GM12875 (cell line): ENCODE data around the gene APBB2.
"Not testable (repeated sequence)": the region's sequence is repeated elsewhere in the genome, so short reads cannot be mapped to it uniquely, and the experiment has no call there.

Experiments used
- H3K4me3 ChIP-seq: one replicate; pipeline ENCODE4 v1.5.1; 2011; ENCODE audit warnings: low read depth, low read length, control low read depth
- CTCF ChIP-seq: IDR thresholded peaks from 2 replicates; pipeline ENCODE4 v1.5.1; 2011; ENCODE audit warnings: low read depth, mild to moderate bottlenecking, control low read depth, inconsistent platforms, low read length, moderate library complexity, borderline replicate concordance; ENCODE audit not compliant: insufficient read depth

APBB2 gene

GRCh38 chr4:41012293-41012692 lies 202.0 kb downstream of the APBB2 start:
- no peak for TF ChIP-seq CTCF
- no peak overlapping the region for H3K4me3 ChIP-seq

- TF ChIP-seq CTCF, result no peak
- no peak overlapping the region for H3K4me3 ChIP-seq
Observed at GRCh38 chr4:41009411-41009810, 204.9 kb downstream of the APBB2 start.

GRCh38 chr4:41006141-41006540 lies 208.2 kb downstream of the APBB2 start:
- H3K4me3 ChIP-seq, result no peak overlapping the region
- TF ChIP-seq CTCF, result no peak

GRCh38 chr4:41002309-41002708 lies 212.0 kb downstream of the APBB2 start:
- TF ChIP-seq CTCF, result no peak
- no peak overlapping the region for H3K4me3 ChIP-seq

- no peak for TF ChIP-seq CTCF
- no peak overlapping the region for H3K4me3 ChIP-seq
Observed at GRCh38 chr4:41000356-41000755, 214.0 kb downstream of the APBB2 start.

- no peak for TF ChIP-seq CTCF
- no peak overlapping the region for H3K4me3 ChIP-seq
Observed at GRCh38 chr4:40998675-40999358, 215.5 kb downstream of the APBB2 start.

GRCh38 chr4:40995850-40996249 lies 218.5 kb downstream of the APBB2 start:
- no peak for TF ChIP-seq CTCF
- no peak overlapping the region for H3K4me3 ChIP-seq

- not testable (repeated sequence) for H3K4me3 ChIP-seq
Observed at GRCh38 chr4:40994321-40994720, 220.0 kb downstream of the APBB2 start.

GRCh38 chr4:40993296-40993693 lies 221.0 kb downstream of the APBB2 start:
- not testable (repeated sequence) for H3K4me3 ChIP-seq
